HG03520 (cell line): ENCODE measurements around the gene CHEK2.
"Not testable (repeated sequence)": the region's sequence is repeated elsewhere in the genome, so short reads cannot be mapped to it uniquely, and the experiment has no call there.

Experiments used
- ATAC-seq: cut with Tn5 transposase; IDR thresholded peaks from one replicate; pipeline ENCODE4 v1.9.1; 2021; ENCODE audit warnings: mild to moderate bottlenecking, moderate library complexity; ENCODE audit not compliant: unreplicated experiment

The CHEK2 gene

GRCh38 chr22:28742562-28742962, 942 bp upstream of the CHEK2 start:
- ATAC-seq: no peak

GRCh38 chr22:28741200-28741784, 328 bp downstream of the CHEK2 start:
- ATAC-seq: no peak

- not testable (repeated sequence) for ATAC-seq
These were observed 2.7 kb downstream of the CHEK2 start for GRCh38 chr22:28738876-28739275.

GRCh38 chr22:28737701-28738100, 3.9 kb downstream of the CHEK2 start:
- ATAC-seq: no peak

GRCh38 chr22:28736301-28737155, 5.1 kb downstream of the CHEK2 start:
- no peak for ATAC-seq

- ATAC-seq: no peak
These were observed 7.2 kb downstream of the CHEK2 start for GRCh38 chr22:28734393-28734792.

- ATAC-seq: no peak
These were observed 11.4 kb downstream of the CHEK2 start for GRCh38 chr22:28730179-28730578.

- ATAC-seq: no peak
These were observed 12.9 kb downstream of the CHEK2 start for GRCh38 chr22:28728621-28729313.

- ATAC-seq: no peak
These were observed 13.6 kb downstream of the CHEK2 start for GRCh38 chr22:28728002-28728401.

- ATAC-seq: no peak
These were observed 23.6 kb downstream of the CHEK2 start for GRCh38 chr22:28718044-28718443.

GRCh38 chr22:28716686-28717085, 24.9 kb downstream of the CHEK2 start:
- ATAC-seq: no peak

- ATAC-seq: no peak
These were observed 26.0 kb downstream of the CHEK2 start for GRCh38 chr22:28715611-28716010.

GRCh38 chr22:28714043-28714628, 27.5 kb downstream of the CHEK2 start:
- ATAC-seq: no peak

- no peak for ATAC-seq
These were observed 29.5 kb downstream of the CHEK2 start for GRCh38 chr22:28711820-28712777.

- no peak for ATAC-seq
These were observed 30.3 kb downstream of the CHEK2 start for GRCh38 chr22:28711341-28711740.

- no peak for ATAC-seq
These were observed 30.9 kb downstream of the CHEK2 start for GRCh38 chr22:28710576-28711191.

GRCh38 chr22:28710107-28710506, 31.5 kb downstream of the CHEK2 start:
- no peak for ATAC-seq

- ATAC-seq: no peak
These were observed 34.8 kb downstream of the CHEK2 start for GRCh38 chr22:28706845-28707244.

- no peak for ATAC-seq
These were observed 38.2 kb downstream of the CHEK2 start for GRCh38 chr22:28703436-28703835.

- ATAC-seq: no peak
These were observed 38.7 kb downstream of the CHEK2 start for GRCh38 chr22:28702891-28703290.
